NCI-H1048 (cell line): ENCODE results near the gene USP27X.

Experiments used
- DNase-seq: peaks from one replicate; lab custom pipeline; 2025; lab: John Stamatoyannopoulos, UW

Gene USP27X

DNA sequence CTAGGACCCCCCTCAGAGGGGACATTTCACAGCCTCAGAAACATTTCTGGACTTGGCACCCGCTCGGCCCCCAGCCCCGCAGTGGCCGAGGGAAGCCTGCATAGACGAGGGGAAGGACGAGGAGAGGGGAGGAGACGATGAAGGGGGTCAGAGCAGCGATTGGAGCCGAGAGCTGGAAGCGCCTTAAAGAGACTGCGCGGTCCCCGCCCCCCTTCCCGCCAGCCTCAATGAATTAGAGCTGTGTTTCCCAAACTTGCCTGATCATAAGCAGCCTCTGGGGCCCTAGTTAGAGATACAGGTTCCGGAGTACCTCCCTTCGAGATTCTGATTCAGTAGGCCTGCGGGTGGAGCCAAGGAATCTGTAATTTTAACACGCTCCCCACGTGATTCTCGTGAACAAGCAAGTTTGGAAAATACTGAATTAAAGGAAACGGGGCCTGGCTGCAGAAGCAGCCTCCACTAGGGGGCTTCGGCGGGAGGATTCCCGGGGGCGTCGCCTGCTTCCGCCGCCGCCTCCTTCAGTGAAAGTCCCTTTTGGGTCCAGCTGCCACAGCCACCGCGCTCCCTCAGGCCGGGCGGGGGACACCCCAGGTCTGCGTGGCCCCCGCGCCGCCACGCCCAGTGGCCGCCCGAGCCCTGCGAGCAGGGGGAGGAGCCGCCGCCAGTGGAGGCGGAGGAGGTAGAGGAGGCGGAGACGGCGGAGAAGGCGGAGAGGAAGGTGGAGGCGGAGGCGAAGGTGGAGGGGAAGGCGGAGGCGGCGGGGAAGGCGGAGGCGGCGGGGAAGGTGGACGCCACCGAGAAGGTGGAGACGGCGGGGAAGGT is at the start of gene USP27X:
USP27X (plus strand) TSS at position 651 of the 822 bp plus-strand sequence. CDS start 824 bp downstream, outside the sequence.
- peak; percentile 50 for DNase-seq

DNA sequence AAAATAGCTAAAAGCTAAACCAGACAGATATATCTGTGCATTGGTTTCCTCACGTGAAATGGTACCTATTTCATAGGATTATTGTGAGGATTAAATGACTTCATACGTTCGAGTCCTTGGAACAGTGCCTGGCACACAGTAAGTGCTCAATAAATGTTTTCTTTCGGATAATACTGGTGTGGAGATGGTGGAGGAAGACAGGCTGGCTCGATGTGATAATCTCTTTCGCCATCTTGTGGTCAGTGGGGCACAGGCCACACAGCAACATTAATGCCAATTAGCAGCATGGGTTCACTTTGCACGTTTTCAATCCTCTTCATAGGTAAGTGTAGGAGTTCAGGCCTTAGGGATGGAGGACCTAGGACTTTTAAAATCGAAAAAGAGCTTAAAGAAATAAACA is 40.9 kb upstream of the USP27X start:
- DNase-seq = no peak

- DNase-seq = peak; percentile 36
Measured at GRCh38 chrX:49840679-49841078, 38.6 kb upstream of the USP27X start.

GRCh38 chrX:49842621-49843020 is 36.7 kb upstream of the USP27X start:
- DNase-seq = no peak

DNA sequence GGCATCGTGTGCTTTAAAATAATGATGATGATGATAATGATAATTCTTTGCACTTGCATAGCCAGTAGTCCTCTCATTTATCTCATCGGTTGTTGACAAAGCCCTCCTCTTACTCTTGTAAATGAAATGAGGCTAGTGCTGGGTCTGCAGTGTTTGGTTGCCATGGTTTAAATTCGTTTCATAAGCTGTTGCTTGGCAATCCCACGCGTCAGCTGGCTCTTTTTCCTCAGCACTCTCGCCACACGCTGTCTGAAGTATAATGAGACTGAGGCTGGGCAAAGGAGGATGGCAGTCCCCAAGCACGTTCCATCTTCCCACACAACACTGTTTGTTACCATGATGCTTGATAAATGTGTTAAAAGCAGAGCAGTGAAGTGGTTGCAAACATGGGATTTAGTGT is 34.7 kb upstream of the USP27X start:
- no peak for DNase-seq

- DNase-seq = no peak
Measured at GRCh38 chrX:49845701-49846403, 33.4 kb upstream of the USP27X start.

DNA sequence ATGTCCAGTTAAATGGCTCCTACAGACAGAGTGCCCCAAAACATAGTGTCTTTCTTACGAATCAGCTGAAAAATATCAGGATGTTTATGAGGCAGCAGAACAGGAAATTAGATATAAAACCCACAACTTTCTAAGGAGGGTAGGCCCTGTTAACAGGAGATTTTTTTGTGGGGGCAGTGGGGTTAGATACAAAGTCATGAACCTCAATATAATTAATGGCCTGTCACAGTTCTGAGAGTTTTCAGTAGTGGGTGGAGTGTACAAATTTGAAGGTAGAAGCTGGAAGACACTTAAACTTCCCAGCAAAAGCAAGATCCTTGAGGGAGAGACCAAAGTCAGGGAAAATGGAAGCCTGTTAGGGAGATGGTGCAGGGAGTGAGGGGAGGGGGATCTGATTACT is 32.8 kb upstream of the USP27X start:
- DNase-seq = no peak

- no peak for DNase-seq
Measured at GRCh38 chrX:49848275-49848674, 31.0 kb upstream of the USP27X start.

- no peak for DNase-seq
Measured at GRCh38 chrX:49850028-49850427, 29.3 kb upstream of the USP27X start.

GRCh38 chrX:49853661-49854060 is 25.6 kb upstream of the USP27X start:
- DNase-seq = no peak

DNA sequence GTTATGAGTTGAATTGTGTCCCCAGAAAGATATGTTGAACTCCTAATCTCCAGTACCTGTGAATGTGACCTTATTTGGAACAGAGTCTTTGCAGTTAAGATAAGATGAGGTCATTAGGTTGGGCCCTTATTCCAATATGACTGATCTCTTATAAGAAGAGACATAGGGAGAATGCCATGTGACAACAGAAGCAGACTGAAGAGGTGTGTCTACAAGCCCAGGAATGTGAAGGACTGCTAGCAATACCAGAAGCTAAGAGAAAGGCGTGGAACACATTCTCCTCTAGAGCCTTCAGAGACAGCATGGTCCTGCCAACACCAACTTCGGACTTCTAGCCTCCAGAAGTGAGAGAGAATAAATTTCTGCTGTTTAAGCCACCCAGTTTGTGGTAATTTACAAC is 22.5 kb upstream of the USP27X start:
- DNase-seq = no peak

DNA sequence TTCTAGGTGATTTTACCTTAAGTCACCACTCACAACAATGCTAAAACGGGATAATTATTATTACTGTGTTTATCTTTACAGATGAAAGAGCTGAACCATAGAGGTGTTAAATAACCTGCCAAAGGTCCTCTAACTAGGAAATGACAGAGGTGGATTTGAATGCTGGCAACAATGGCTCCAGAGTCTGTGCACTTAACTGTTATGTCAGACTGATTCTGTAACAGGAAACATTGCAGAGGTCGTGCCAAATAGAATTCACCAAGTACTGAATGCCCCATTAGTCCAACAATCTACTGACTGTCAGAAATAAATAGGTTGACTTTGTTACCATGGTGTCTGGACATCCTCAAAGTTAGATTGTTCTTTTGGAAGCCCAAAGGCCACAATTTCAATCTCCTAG is 20.9 kb upstream of the USP27X start:
- no peak for DNase-seq

DNA sequence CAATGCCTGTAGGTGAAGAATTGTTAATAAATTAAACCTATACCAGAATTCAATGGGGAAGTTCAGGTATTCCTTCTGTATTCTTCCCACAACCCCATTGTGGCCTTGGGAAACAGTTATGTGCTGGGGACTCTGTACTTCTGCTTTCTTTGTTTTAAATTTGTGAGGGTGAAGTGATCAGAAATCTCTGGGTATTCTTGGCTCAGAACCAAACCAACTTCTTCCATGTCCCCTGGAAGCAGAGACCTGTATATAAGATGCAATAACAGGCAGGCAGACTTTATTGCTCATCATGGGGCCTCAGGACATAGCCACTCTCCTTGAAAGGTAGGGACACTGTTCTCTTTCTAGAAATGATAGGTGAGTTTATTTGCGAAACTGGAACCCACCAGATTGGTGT is 19.8 kb upstream of the USP27X start:
- no peak for DNase-seq

DNA sequence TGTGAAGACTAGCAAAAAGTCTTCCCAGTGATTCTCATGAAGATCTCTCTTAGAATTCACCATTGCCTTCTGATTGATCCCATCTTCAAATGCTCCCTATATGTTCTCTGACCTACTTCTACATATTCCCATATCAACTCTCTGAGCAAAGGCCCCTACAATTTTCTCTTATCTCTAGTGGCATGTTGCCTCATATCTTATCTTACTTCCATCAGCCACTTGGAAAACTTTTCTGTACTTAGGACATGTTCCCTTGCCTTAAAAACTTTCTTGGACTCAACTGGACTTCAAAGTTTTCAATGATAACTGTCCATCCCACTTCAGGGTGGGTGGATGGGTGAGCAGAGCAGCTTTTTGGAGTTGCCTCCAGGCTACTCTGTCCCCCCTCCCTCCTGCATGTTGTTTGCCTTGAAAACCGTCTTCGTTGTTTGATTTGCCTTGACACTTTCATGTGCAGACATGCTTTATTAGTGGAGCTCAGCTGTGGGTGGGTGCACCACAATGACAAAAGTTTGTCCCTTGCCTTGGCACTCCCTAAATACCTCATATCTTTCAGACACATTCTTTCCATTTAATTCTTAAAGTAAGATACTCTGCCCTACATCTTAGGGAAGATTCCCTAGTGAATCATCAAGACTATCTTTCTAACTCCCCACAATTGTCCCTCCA is 18.3 kb upstream of the USP27X start:
- no peak for DNase-seq

DNA sequence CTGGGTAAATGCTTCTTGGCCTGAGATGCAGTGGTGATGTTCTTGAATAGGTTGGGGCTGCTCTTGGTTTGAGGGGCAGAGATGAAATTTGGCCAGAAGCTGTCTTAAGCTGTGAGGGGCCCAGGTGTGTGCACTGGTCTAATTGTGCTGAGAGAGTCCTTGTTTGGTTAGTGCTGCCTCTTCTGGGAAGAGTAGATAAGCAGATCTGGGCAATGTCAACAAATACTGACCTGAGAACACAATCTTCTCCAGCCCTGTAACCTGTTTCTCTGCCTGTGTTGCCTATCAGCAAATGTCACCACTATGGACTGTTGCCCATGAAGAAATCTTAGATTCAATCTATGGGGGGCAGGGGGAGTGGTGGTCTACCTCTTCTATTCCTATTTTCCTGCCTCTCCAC is 17.2 kb upstream of the USP27X start:
- no peak for DNase-seq

- DNase-seq = no peak
Measured at GRCh38 chrX:49868739-49869138, 10.5 kb upstream of the USP27X start.

GRCh38 chrX:49876750-49877149 is 2.5 kb upstream of the USP27X start:
- DNase-seq = peak; percentile 1

DNA sequence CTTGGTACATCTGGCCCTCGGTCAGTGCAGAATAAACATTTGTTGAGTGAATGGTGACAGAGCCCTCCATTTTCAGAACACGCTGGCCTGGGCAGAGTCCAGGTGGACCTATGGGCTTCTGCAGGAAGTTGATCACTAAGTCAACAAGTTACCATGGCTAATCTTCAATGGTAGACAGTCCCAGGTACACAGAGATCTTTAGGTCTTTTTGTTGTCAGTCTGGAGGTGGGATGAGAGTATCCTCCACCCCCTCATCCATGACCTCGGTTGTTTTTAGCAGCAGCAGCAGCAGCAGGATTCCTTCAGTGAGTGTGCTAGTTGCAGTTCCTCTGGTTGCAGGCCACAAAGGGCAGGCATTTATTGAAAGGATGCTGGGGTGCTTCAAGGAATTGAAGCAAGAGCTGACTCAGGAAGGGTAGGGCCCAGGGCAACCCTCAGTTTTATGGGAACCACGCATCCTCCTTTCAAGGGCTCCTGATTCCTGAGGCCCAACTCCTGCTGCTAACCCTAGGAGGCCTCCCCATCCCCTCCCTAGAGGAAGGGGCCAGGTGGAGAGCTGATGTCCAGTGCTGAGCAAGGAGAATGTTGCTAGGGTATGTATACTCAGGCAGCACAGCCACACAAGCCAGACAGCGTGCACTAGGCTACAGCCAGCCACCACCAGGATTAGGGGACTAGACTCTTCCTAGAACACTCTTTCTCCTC is 1.7 kb upstream of the USP27X start:
- no peak for DNase-seq

GRCh38 chrX:49878128-49878833 is 1.0 kb upstream of the USP27X start:
- no peak for DNase-seq

GRCh38 chrX:49879656-49880277 is 483 bp downstream of the USP27X start:
- DNase-seq = no peak

DNA sequence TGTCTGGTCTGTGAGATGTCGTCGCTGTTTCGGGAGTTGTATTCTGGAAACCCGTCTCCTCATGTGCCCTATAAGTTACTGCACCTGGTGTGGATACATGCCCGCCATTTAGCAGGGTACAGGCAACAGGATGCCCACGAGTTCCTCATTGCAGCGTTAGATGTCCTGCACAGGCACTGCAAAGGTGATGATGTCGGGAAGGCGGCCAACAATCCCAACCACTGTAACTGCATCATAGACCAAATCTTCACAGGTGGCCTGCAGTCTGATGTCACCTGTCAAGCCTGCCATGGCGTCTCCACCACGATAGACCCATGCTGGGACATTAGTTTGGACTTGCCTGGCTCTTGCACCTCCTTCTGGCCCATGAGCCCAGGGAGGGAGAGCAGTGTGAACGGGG is 1.4 kb downstream of the USP27X start:
- no peak for DNase-seq
